IMR-90 (cell line): ENCODE data around the gene ZEB2. TPM values are rescaled to one million over a fixed set of nuclear protein-coding genes. Genes with fewer than 3 reads are reported as not detected.

Experiments used
- ATAC-seq: fragments of 200-7000 bp; cut with Tn5 transposase; 2 replicates; pipeline ENCODE4 v1.9.1; 2020; ENCODE audit warnings: low read depth, mild to moderate bottlenecking, moderate library complexity
- BruUV-seq: library from RNA; stranded (reverse); fragments of 400-500 nt; replicated peaks from 2 replicates; lab custom pipeline; 2021; lab: Mats Ljungman, UMichigan
- CTCF ChIA-PET: fragments of 300-600 bp; formaldehyde crosslinking; extraction: SDS; loops from one replicate; lab custom pipeline; 2021; ENCODE audit warnings: antibody characterized with exemption; lab: Yijun Ruan, JAX
- POLR2A ChIA-PET: fragments of 300-600 bp; sonication (Branson Sonifier 250); formaldehyde crosslinking; loops from one replicate; lab custom pipeline; 2022; ENCODE audit warnings: antibody characterized with exemption; ENCODE audit not compliant: unreplicated experiment; lab: Charles Lee
- DNase-seq: peaks from one replicate; pipeline ENCODE4 v3.0.0; 2013
- H2AFZ ChIP-seq: replicated peaks from 2 replicates; pipeline ENCODE3; 2013; ENCODE audit warnings: low read length, mild to moderate bottlenecking; ENCODE audit not compliant: poor library complexity
- H2AK5ac ChIP-seq: 2 replicates; pipeline ENCODE4 v1.6.1; 2013; ENCODE audit warnings: low read depth, low read length, inconsistent platforms
- H2AK9ac ChIP-seq: replicated peaks from 2 replicates; pipeline ENCODE3; 2013; ENCODE audit warnings: mild to moderate bottlenecking, low read depth, low read length, moderate library complexity; ENCODE audit not compliant: poor library complexity
- H2BK120ac ChIP-seq: 2 replicates; pipeline ENCODE4 v1.6.1; 2013; ENCODE audit warnings: low read depth, low read length, inconsistent platforms
- H2BK15ac ChIP-seq: 3 replicates; pipeline ENCODE4 v1.6.1; 2013; ENCODE audit warnings: low read depth, low read length, inconsistent platforms
- H2BK20ac ChIP-seq: 2 replicates; pipeline ENCODE4 v1.6.1; 2013; ENCODE audit warnings: low read depth, mild to moderate bottlenecking, inconsistent platforms, low read length, moderate library complexity
- H2BK5ac ChIP-seq: 2 replicates; pipeline ENCODE4 v1.6.1; 2013; ENCODE audit warnings: mild to moderate bottlenecking, low read depth, low read length, inconsistent platforms; ENCODE audit not compliant: poor library complexity, severe bottlenecking
- H3K14ac ChIP-seq: replicated peaks from 2 replicates; pipeline ENCODE4 v1.6.1; 2013; ENCODE audit warnings: low read depth, low read length, inconsistent platforms
- H3K18ac ChIP-seq: 2 replicates; pipeline ENCODE4 v1.6.1; 2013; ENCODE audit warnings: low read depth, low read length, control low read depth
- H3K23ac ChIP-seq: 2 replicates; pipeline ENCODE4 v1.6.1; 2013; ENCODE audit warnings: low read depth, low read length, inconsistent platforms
- H3K27ac ChIP-seq: 2 replicates; pipeline ENCODE4 v1.5.1; 2013; ENCODE audit warnings: mild to moderate bottlenecking, control low read depth, low read length; ENCODE audit not compliant: insufficient read depth
- H3K27me3 ChIP-seq: 2 replicates; pipeline ENCODE4 v1.6.1; 2013; ENCODE audit warnings: low read length; ENCODE audit not compliant: control insufficient read depth, insufficient read depth
- H3K36me3 ChIP-seq: 2 replicates; pipeline ENCODE4 v1.6.1; 2013; ENCODE audit warnings: low read length, mixed read lengths; ENCODE audit not compliant: control insufficient read depth, insufficient read depth
- H3K4ac ChIP-seq: 2 replicates; pipeline ENCODE4 v1.6.1; 2013; ENCODE audit warnings: low read depth, low read length, inconsistent platforms
- H3K4me1 ChIP-seq: 2 replicates; pipeline ENCODE4 v1.6.1; 2013; ENCODE audit warnings: low read length, mixed read lengths; ENCODE audit not compliant: control insufficient read depth, insufficient read depth
- H3K4me2 ChIP-seq: 2 replicates; pipeline ENCODE4 v1.6.1; 2013; ENCODE audit warnings: low read depth, mild to moderate bottlenecking, control low read depth, low read length, moderate library complexity
- H3K4me3 ChIP-seq: 2 replicates; pipeline ENCODE4 v1.5.1; 2013; ENCODE audit warnings: low read depth, mild to moderate bottlenecking, control low read depth, low read length, moderate library complexity; ENCODE audit not compliant: insufficient read depth
- H3K56ac ChIP-seq: 2 replicates; pipeline ENCODE4 v1.6.1; 2013; ENCODE audit warnings: low read length, inconsistent platforms; ENCODE audit not compliant: insufficient read depth; ENCODE audit errors: extremely low read depth
- H3K79me1 ChIP-seq, 2 experiments: 2 replicates each; pipeline ENCODE4 v1.6.1; 2013; ENCODE audit warnings: low read length in 2 of 2, inconsistent platforms in 1 of 2, low read depth in 1 of 2
- H3K9ac ChIP-seq: 2 replicates; pipeline ENCODE4 v1.6.1; 2013; ENCODE audit warnings: low read depth, low read length, control low read depth
- H3K9me1 ChIP-seq: 2 replicates; pipeline ENCODE4 v1.6.1; 2013; ENCODE audit warnings: low read length, inconsistent platforms; ENCODE audit not compliant: insufficient read depth
- H3K9me3 ChIP-seq: 2 replicates; pipeline ENCODE4 v1.6.1; 2013; ENCODE audit warnings: low read length; ENCODE audit not compliant: control insufficient read depth, insufficient read depth
- H4K20me1 ChIP-seq: 2 replicates; pipeline ENCODE4 v1.6.1; 2013; ENCODE audit warnings: low read length, inconsistent platforms; ENCODE audit not compliant: insufficient read depth
- H4K5ac ChIP-seq: 2 replicates; pipeline ENCODE4 v1.6.1; 2013; ENCODE audit warnings: mild to moderate bottlenecking, low read depth, low read length, control low read depth
- H4K8ac ChIP-seq, 2 experiments: 2 replicates each; pipeline ENCODE4 v1.6.1; 2013; ENCODE audit warnings: low read depth in 2 of 2, low read length in 2 of 2, control low read depth in 1 of 2, inconsistent platforms in 1 of 2
- H4K91ac ChIP-seq: 2 replicates; pipeline ENCODE4 v1.6.1; 2013; ENCODE audit warnings: low read depth, low read length, inconsistent platforms; ENCODE audit not compliant: insufficient read depth
- BHLHE40 ChIP-seq: fragments of 150-350 bp; IDR thresholded peaks from 2 replicates; pipeline ENCODE4 v1.6.1; 2016; ENCODE audit warnings: mild to moderate bottlenecking, low read depth, low read length
- CEBPB ChIP-seq: IDR thresholded peaks from 2 replicates; pipeline ENCODE4 v1.6.1; 2012; ENCODE audit warnings: low read depth, low read length, improper control_type of control experiment
- CHD1 ChIP-seq: IDR thresholded peaks from 2 replicates; pipeline ENCODE4 v1.6.1; 2012; ENCODE audit warnings: low read depth, low read length, improper control_type of control experiment
- FOS ChIP-seq: fragments of 150-350 bp; IDR thresholded peaks from 2 replicates; pipeline ENCODE4 v1.6.1; 2016; ENCODE audit warnings: low read depth, low read length
- MAFK ChIP-seq: IDR thresholded peaks from 2 replicates; pipeline ENCODE4 v1.6.1; 2012; ENCODE audit warnings: low read depth, low read length, improper control_type of control experiment
- MAZ ChIP-seq: IDR thresholded peaks from 2 replicates; pipeline ENCODE4 v1.6.1; 2012; ENCODE audit warnings: low read depth, mild to moderate bottlenecking, low read length, improper control_type of control experiment, moderate library complexity, borderline replicate concordance
- MXI1 ChIP-seq: IDR thresholded peaks from 2 replicates; pipeline ENCODE4 v1.6.1; 2012; ENCODE audit warnings: low read depth, mild to moderate bottlenecking, low read length, moderate library complexity, borderline replicate concordance
- NFE2L2 ChIP-seq: fragments of 150-350 bp; IDR thresholded peaks from 2 replicates; pipeline ENCODE4 v1.6.1; 2016; ENCODE audit warnings: low read depth, mild to moderate bottlenecking, low read length
- POLR2A ChIP-seq: IDR thresholded peaks from 2 replicates; pipeline ENCODE4 v1.6.1; 2012; ENCODE audit warnings: mild to moderate bottlenecking, low read depth, low read length
- RAD21 ChIP-seq: IDR thresholded peaks from 2 replicates; pipeline ENCODE4 v1.6.1; 2012; ENCODE audit warnings: low read length, improper control_type of control experiment
- RCOR1 ChIP-seq: IDR thresholded peaks from 2 replicates; pipeline ENCODE4 v1.6.1; 2012; ENCODE audit warnings: mild to moderate bottlenecking, low read length, improper control_type of control experiment; ENCODE audit not compliant: insufficient replicate concordance
- RFX5 ChIP-seq: IDR thresholded peaks from 2 replicates; pipeline ENCODE4 v1.8.0; 2012; ENCODE audit warnings: low read depth, mild to moderate bottlenecking, low read length, moderate library complexity
- SMC3 ChIP-seq: fragments of 150-350 bp; IDR thresholded peaks from 2 replicates; pipeline ENCODE4 v1.6.1; 2016; ENCODE audit warnings: low read depth, mild to moderate bottlenecking, antibody characterized with exemption, low read length, moderate library complexity
- dilution Hi-C: fragments of 300-500 bp; cut with HindIII; formaldehyde crosslinking; loops from one replicate; pipeline ENCODE4 v1.14.3; 2018; ENCODE audit warnings: low sequenced_read_pairs; ENCODE audit not compliant: unreplicated experiment
- in situ Hi-C: fragments of 300-500 bp; cut with MboI; formaldehyde crosslinking; loops from 3 replicates; pipeline ENCODE4 v1.14.3; 2019; ENCODE audit warnings: low sequenced_read_pairs, inconsistent platforms, mixed read lengths
- intact Hi-C: fragments of 100-400 bp; cut with micrococcal nuclease; formaldehyde crosslinking; loops from 2 replicates; pipeline ENCODE4 v1.10.0; 2022
- polyA plus RNA-seq, 3 experiments: library from polyadenylated mRNA; depleted of rRNA; stranded (reverse); fragments of >200 nt; gene quantifications; 2 replicates each; pipeline ENCODE4 v1.2.3, GENCODE V29; 2012; ENCODE audit warnings: low replicate concordance in 1 of 3
- total RNA-seq: library from RNA; depleted of rRNA; stranded (reverse); fragments of >200 nt; gene quantifications from 2 replicates; pipeline ENCODE4 v1.2.3, GENCODE V29; 2012
- TF ChIP-seq, protein P1 (sequence below): fragments of 150-350 bp; IDR thresholded peaks from 2 replicates; pipeline ENCODE4 v1.6.1; 2016; ENCODE audit warnings: low read depth, mild to moderate bottlenecking, low read length, moderate library complexity, borderline replicate concordance
- TF ChIP-seq, protein P2 (sequence below): conservative IDR thresholded peaks from 2 replicates; pipeline ENCODE4 v1.5.1; 2012; ENCODE audit warnings: mild to moderate bottlenecking, low read depth, low read length, improper control_type of control experiment
- TF ChIP-seq, protein P3 (sequence below): fragments of 150-350 bp; IDR thresholded peaks from 2 replicates; pipeline ENCODE4 v1.6.1; 2017; ENCODE audit warnings: mild to moderate bottlenecking, antibody characterized with exemption, low read length, low read depth

Gene ZEB2
- total and polyA plus RNA-seq, 2 of the 4 experiments (the other 2 are of a cell fraction), result 22.4 to 50.9 TPM

GRCh38 chr2:144552821-144553220, 32.9 kb upstream of the ZEB2 start:
- TF ChIP-seq, protein P1, sequence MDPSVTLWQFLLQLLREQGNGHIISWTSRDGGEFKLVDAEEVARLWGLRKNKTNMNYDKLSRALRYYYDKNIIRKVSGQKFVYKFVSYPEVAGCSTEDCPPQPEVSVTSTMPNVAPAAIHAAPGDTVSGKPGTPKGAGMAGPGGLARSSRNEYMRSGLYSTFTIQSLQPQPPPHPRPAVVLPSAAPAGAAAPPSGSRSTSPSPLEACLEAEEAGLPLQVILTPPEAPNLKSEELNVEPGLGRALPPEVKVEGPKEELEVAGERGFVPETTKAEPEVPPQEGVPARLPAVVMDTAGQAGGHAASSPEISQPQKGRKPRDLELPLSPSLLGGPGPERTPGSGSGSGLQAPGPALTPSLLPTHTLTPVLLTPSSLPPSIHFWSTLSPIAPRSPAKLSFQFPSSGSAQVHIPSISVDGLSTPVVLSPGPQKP, result no peak
- TF ChIP-seq POLR2A, result no peak
- TF ChIP-seq MAZ, result no peak
- TF ChIP-seq FOS, result no peak
- TF ChIP-seq, protein P2, sequence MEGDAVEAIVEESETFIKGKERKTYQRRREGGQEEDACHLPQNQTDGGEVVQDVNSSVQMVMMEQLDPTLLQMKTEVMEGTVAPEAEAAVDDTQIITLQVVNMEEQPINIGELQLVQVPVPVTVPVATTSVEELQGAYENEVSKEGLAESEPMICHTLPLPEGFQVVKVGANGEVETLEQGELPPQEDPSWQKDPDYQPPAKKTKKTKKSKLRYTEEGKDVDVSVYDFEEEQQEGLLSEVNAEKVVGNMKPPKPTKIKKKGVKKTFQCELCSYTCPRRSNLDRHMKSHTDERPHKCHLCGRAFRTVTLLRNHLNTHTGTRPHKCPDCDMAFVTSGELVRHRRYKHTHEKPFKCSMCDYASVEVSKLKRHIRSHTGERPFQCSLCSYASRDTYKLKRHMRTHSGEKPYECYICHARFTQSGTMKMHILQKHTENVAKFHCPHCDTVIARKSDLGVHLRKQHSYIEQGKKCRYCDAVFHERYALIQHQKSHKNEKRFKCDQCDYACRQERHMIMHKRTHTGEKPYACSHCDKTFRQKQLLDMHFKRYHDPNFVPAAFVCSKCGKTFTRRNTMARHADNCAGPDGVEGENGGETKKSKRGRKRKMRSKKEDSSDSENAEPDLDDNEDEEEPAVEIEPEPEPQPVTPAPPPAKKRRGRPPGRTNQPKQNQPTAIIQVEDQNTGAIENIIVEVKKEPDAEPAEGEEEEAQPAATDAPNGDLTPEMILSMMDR, result no peak
- no peak for TF ChIP-seq CHD1
- no peak for TF ChIP-seq RFX5
- no peak for TF ChIP-seq MXI1
- no peak for TF ChIP-seq RCOR1
- no peak for TF ChIP-seq CEBPB
- TF ChIP-seq, protein P3, sequence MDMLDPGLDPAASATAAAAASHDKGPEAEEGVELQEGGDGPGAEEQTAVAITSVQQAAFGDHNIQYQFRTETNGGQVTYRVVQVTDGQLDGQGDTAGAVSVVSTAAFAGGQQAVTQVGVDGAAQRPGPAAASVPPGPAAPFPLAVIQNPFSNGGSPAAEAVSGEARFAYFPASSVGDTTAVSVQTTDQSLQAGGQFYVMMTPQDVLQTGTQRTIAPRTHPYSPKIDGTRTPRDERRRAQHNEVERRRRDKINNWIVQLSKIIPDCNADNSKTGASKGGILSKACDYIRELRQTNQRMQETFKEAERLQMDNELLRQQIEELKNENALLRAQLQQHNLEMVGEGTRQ, result no peak
- no peak for TF ChIP-seq MAFK
- TF ChIP-seq NFE2L2, result no peak
- TF ChIP-seq RAD21, result no peak
- no peak for TF ChIP-seq SMC3
- TF ChIP-seq BHLHE40, result no peak
- peak overlapping the region; percentile 64; the same call in 2 of the 3 replicates for H2BK15ac ChIP-seq
- no peaks in the 10 kb centered on the region for H3K36me3 ChIP-seq
- dilution Hi-C loops, result no loop called here
- H3K56ac ChIP-seq, result no peak overlapping the region
- H2AK9ac ChIP-seq, result no peak overlapping the region
- no peaks in the 10 kb centered on the region for H3K27me3 ChIP-seq
- H2BK120ac ChIP-seq, result peak overlapping the region; percentile 78
- in situ Hi-C loops, result no loop called here
- H2AFZ ChIP-seq, result no peak overlapping the region
- H3K14ac ChIP-seq, result no peak overlapping the region
- intact Hi-C loops, result no loop called here
- H3K4me1 ChIP-seq, result peaks cover 7% of the 10 kb centered on the region
- no peak overlapping the region for H3K4me3 ChIP-seq
- peak overlapping the region; percentile 64 for H4K5ac ChIP-seq
- no TSS peak for BruUV-seq
- no peaks in the 10 kb centered on the region for H3K9me3 ChIP-seq
- no peak overlapping the region for H3K9ac ChIP-seq
- peak overlapping the region; percentile 69 for H2BK5ac ChIP-seq
- H3K4ac ChIP-seq, result peak overlapping the region; percentile 63
- H4K91ac ChIP-seq, result peak overlapping the region; percentile 73
- ATAC-seq (no peak), DNase-seq (no peak)
- H3K23ac ChIP-seq, result no peak overlapping the region; the same call in 1 of the 2 replicates
- no peaks in the 10 kb centered on the region for H4K20me1 ChIP-seq
- H2BK20ac ChIP-seq, result peak overlapping the region; percentile 88
- ChIA-PET POLR2A (interaction anchor here (0.7 kb wide), 1 partner anchor 570 kb away, joined by 4 read pairs; no protein-coding TSS in a partner anchor), CTCF (no interaction called here)
- H3K27ac ChIP-seq, result peak overlapping the region; percentile 40; the same call in 1 of the 2 replicates
- H3K18ac ChIP-seq, result peak overlapping the region; percentile 80
- H3K9me1 ChIP-seq, result peaks cover 3% of the 10 kb centered on the region; the same call in 1 of the 2 replicates
- H3K4me2 ChIP-seq, result 0 out of 2 replicates have a peak overlapping the region, but pooled peaks have one; percentile 19
- no peaks in the 10 kb centered on the region for H3K79me1 ChIP-seq
- peak overlapping the region; percentile 87; the same call in 1 of the 2 replicates for H2AK5ac ChIP-seq
- H4K8ac ChIP-seq, result peak overlapping the region in 1 of 2 experiments; percentile 70; a peak in 2 of 4 replicates
